ENCODE measurements around the gene PPT2.

DNA sequence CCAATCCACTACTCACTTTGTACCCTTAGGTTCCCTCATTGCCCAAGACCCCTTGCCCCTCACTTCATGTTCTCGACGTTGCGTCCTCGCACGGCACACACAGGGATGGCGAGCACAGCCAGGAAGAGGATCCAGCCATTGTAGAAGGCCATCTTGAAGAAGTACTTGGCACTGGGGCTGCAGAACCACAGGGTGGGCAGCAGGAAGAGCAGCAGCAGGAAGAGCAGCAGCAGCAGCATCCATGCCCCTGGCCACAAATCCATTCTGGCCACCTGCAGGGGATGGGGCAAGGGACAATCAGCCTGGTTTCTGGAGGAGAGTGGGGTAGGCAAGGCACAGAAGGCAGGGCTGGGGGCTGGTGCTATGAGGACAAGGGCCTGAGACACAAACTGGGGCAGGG is 17.3 kb downstream of the PPT2 start:
- TF ChIP-seq, protein P1, sequence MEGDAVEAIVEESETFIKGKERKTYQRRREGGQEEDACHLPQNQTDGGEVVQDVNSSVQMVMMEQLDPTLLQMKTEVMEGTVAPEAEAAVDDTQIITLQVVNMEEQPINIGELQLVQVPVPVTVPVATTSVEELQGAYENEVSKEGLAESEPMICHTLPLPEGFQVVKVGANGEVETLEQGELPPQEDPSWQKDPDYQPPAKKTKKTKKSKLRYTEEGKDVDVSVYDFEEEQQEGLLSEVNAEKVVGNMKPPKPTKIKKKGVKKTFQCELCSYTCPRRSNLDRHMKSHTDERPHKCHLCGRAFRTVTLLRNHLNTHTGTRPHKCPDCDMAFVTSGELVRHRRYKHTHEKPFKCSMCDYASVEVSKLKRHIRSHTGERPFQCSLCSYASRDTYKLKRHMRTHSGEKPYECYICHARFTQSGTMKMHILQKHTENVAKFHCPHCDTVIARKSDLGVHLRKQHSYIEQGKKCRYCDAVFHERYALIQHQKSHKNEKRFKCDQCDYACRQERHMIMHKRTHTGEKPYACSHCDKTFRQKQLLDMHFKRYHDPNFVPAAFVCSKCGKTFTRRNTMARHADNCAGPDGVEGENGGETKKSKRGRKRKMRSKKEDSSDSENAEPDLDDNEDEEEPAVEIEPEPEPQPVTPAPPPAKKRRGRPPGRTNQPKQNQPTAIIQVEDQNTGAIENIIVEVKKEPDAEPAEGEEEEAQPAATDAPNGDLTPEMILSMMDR (IDR thresholded peaks at IDR 0.05), result no peak
- TF ChIP-seq POLR2A (IDR thresholded peaks at IDR 0.05), result no peak
